ENCODE results near the gene AJUBA.

DNA sequence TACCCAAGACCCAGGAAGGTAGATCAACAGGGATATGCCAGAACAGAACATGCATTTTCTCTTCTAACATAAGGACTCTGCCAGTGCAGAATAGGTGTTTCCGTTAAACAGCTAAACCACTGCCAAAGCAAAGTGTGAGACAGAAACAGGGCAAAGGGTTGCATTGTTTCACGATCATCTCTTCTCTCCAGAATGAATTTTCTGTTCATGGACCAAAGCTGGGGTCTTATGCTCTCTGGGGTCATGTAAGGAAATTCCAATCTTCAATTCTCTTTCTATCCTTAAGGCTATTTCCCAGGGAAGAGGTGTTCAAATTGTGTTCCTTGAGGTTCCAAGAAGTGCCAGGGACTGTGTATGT, 41.4 kb upstream of the AJUBA start:
- TF ChIP-seq, protein P1, sequence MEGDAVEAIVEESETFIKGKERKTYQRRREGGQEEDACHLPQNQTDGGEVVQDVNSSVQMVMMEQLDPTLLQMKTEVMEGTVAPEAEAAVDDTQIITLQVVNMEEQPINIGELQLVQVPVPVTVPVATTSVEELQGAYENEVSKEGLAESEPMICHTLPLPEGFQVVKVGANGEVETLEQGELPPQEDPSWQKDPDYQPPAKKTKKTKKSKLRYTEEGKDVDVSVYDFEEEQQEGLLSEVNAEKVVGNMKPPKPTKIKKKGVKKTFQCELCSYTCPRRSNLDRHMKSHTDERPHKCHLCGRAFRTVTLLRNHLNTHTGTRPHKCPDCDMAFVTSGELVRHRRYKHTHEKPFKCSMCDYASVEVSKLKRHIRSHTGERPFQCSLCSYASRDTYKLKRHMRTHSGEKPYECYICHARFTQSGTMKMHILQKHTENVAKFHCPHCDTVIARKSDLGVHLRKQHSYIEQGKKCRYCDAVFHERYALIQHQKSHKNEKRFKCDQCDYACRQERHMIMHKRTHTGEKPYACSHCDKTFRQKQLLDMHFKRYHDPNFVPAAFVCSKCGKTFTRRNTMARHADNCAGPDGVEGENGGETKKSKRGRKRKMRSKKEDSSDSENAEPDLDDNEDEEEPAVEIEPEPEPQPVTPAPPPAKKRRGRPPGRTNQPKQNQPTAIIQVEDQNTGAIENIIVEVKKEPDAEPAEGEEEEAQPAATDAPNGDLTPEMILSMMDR (IDR thresholded peaks at IDR 0.05), result no peak
- TF ChIP-seq, protein P2, sequence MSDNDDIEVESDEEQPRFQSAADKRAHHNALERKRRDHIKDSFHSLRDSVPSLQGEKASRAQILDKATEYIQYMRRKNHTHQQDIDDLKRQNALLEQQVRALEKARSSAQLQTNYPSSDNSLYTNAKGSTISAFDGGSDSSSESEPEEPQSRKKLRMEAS (CRISPR knock-in tag; IDR thresholded peaks at IDR 0.05), result no peak
- no peak for TF ChIP-seq SP1 (CRISPR knock-in tag; conservative IDR thresholded peaks at IDR 0.05)

Measured in WTC11 (cell line).